NCI-H2171 (cell line): ENCODE results near the gene LITAF.

Source experiments
- DNase-seq: peaks from one replicate; lab custom pipeline; 2025; lab: John Stamatoyannopoulos, UW

Gene LITAF

DNA sequence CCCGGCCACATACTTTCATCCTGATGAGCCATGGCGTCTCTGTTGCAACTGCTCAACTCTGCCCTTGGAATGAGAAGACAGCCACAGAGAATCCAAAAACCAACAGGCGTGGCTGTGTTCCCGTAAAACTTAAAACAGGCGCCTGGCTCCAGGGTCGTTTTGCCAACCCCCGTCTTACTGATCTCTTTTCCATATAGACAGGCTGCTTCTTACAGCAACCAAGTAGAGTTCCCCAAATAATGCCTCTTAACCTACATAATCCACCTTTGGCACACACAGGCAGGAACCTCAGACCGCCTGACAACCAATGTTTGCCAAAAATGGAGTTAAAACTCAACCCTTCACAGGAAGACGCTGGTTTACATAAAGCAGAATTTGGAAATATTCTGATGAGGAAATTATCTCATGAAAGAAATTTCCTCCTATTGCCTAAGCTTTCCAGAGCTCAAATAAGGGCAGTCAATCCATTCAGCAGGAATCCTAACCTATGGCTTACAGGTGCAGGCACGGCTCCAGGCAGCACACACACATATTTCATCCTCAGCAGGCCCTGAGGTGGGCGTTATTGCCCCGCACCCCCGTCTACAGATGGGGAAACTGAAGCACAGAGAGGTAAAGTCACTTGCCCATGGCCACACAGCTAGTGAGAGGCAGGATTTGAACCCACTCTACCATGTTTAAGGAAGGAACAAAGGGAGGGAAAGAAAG is 35.8 kb downstream of the LITAF start:
- DNase-seq: no peak

DNA sequence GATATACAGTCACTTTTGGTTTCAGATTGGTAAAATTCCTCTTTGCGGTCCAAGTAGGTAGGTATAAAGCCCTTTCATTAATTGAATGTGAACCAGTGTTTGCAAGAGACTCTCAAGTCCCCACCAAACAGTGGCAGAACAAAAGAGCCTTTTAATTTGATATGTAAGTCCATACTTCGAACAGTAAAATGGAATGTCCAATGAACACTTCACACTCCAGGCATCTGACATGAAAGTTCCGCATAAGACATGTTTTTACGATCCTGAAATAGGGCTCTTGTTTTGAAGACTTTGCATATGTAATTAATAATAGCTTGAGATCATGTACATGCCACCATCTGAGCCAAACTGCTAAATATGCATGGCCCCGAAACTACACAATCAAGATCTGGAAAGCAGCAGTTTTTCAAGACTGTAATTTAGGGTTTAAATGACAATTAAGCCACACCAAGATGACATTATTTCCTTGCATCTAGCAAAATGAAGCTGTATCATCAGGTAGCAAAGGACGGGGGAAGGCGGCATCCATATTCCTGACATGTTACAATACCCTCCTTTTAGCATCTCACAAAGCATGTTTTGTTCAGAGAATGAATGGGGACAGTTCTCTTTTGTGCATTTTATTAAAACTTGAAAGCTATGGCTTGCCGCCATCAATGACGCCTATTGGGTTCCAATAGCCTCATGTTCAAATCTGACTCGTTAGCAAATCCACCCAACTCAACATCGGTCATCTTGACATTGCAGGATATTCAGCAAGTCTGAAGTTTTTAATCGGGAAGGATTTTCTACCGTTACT is 39.4 kb downstream of the LITAF start:
- no peak for DNase-seq

DNA sequence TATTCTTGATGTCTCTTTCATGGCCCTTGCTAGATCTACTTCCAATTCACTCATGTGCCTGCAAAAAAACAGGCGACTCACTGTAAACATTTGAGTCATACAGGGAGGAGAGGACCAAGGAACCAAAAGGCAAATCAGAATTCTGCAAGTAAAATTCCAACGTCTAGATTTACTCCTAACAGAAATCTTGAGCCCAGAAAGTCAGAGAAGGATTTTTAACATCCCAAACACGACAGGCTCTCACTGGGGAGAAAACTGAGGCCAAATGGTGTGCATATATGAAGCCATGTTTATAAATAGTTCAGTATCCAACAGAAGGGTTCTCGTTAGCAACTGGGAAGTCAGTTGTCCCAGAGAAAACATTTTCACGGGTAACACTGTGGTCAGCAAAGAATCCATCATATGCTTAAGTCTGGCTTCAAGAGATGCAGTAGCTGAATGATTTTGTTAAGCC is 40.1 kb downstream of the LITAF start:
- no peak for DNase-seq

DNA sequence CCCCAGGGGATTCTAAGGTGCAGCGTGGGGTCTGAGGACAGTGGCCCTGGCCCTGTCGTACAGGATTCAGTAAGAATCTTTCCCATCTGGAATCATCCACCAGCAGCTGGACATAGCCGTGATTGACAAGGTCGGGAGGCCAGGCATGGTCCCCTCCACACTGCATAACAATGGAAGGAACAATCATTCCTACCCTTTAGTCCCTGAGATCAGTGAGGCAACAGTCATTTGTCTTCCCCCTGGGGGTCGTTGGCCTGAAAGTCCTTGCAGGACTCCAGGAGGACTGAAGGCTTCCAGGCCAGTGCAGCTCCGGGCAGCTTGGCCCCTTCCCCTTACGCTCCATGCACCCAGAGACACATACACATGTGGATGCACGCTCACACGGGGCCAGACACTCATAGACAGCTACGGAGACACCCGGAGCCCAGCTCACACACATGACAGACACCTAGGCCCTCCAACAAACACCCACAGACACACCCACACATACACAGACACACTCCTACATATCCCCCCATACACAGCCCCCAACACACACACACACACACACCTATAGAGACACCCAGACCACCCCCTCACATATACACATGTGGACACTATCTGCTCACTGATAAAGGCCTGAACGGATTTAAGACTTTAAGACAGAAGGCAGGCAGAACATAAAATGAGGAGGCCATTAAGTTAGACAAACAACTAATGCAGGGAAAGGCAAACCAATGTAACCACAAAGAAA is 42.9 kb downstream of the LITAF start:
- no peak for DNase-seq

DNA sequence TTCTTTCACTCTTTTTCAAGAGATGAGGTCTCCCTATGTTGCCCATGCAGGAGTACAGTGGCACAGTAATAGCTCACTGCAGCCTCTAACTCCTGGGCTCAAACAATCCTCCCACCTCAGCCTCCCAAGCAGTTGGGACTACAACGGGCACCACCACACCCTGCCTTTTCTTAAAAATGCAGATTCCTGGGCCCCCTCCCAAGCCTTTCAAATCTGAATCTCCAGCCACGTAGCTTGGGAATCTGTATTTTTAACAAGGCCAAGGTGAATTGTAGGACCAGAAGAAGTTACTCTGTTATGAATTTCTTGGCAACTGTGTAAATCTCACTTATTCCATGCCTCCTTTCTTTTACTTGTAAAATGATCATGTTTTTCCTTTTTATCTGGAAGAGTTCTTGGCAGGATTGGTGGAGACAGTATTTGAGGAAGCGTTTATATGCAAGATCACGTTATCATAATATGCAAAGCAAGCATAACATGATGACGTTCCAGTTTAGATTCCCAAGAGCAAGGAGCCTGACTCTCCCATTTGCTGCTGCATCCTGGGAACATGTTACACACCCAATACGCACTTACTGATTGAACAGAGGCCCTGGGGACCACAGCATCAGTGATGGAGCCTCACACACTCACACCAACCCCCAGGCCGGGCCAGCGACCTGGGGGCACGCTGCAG is 44.5 kb downstream of the LITAF start:
- DNase-seq: no peak

DNA sequence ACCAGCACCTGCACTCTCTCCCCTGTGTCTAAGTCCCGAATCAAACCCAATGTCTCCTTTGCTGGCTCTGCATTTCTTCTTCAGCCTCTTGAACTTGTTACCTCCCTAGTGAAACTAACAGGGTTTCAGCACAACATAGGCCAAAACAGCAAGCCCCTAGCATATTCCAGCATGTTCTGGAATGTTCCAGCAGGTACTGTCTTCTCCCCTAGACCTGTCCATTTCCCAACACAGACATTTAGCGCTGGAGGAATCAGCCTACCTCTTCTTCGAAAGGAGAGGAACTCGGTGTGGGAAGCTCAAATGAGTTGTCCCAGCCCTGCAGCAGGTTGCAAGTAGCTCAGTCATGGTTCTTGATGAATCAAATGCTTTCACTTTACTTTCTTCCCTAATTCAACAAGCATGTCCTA is 47.1 kb downstream of the LITAF start:
- no peak for DNase-seq

DNA sequence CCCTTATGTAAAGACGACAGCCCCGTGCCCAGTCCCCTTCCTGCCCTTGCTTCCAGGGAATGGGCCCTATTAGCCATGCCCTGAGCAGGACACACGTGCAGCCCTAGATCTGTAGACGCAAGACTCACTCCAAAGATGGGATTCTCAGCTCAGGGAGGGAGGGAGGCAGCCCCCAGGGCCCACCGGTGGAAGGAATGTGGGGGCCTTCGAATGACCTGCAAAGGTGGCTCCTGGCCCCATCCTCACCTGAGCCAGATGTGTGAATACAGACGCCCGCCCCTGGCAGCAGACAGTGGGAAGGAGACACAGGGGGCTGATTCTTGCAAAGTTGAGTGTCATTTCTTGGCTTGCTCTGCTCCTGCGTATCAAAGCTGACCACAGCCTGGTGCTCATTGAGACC is 47.8 kb downstream of the LITAF start:
- DNase-seq: no peak

DNA sequence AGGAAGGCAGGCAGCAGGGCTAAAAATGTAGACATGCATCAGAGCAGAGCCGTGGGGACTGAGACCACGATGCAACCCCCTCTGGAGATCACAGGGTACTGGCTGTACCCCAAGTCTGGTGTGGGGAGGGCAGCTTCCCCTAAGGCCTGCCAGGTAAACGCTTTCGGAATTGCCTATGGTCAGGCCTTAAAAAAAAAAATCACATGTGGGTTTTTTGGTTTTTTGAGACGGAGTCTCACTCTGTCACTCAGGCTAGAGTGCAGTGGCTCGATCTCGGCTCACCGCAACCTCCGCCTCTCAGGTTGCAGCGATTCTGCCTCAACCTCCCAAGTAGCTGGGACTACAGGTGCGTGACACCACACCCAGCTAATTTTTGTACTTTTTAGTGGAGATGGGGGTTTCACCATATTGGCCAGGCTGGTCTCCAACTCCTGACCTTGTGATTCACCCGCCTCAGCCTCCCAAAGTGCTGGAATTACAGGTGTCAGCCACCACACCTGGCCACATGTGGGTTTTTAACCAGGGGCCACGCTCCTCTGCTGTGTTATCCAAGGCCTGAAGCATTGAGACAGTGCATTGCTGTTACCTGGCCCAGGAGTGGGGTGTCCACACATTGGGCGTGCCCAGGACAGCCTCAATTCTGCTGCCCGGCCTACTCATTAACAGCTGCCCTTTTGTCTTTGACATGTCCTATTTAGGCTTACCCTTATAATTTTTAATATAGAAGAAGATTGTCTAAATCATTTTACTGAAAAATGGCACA is 50.4 kb downstream of the LITAF start:
- DNase-seq: no peak

DNA sequence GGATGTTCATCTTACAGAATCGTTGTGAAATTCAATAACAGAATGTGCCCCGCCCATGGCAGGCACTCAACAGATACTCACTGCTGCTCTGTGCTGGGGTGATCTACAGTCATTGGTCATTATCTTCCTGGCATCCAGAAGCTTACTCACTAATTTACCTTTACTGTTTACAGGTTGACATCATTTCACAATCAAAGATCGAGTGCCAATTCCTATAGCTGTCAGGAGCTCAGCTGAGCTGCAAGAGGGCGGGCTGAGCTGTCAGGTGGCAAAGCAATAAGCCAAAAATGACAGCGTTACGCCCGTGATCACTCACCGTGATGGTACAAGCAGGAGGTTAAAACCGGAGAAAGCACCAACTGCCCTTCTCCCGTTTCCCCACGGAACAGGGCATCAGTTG is 51.2 kb downstream of the LITAF start:
- DNase-seq: no peak

DNA sequence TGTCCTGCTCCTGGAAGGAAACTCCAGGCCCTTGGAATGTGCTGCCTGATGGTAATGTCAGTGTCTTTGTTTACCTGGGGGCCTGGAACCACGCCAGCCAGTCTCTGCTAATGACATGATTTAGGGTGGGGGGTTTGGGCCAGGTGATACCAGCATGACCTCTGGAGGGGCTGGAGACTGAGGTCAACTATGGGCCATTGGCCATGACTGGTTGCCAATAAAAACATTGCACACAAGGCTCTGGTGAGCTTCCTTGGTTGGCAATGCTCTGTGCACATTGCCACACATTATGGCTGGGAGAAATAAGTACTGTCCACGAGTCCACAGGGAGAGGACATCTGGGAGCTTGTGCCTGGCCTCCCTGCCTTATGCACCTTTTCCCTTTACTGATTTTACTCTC is 52.5 kb downstream of the LITAF start:
- DNase-seq: no peak

DNA sequence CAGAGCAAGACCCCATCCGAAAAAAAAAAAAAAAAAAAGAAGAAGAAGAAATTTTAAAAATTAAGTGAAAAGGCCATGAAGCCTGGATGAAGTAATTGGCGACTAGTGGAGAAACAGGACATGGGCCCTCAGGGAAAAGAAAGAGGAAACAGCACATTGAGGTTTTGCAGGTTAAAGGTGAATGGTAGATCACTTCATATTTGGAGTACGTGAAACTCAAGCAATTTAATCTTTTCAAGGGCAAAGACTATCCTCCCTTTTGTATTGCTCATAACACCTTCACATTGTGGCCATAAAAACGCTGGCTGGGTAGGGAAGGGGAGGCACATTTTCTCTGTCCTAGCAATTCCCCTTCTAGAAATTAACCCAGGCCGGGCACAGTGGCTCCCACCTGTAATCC is 53.1 kb downstream of the LITAF start:
- DNase-seq: no peak

DNA sequence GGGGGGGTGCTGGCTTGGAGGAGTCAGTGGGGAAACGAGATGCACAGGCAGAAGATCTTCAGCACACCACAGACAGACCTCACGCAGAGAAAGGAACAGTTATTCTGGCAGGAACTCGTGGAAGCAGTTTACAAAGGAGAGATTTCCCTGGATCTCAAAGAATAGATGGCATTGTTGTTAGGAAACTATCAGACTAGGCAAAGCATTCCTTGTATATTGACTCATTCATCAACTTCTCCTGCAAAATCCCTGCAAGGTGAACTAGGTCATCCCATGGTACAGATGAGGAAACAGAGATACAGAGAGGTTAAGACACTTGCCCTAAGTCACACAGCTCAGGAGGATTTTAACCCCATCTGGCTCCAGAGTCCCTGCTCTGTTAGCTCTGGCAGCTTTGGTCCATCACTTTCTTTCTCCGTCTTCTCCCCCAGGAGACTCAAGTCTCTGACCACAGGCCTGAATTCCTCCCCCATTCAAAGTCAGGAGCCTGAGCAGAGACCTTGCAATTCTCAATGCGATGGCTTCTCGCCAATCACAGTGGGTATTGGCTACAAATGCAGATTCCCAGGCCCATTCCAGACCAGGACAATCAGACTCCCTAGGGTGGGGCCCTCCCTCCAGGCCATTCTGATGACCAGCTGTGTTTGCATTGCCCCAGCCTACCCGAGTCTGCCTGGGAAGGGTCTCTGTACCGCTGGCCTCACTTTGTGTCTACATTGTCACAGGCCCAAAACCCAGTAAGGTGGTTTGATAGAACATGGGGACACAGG is 56.4 kb downstream of the LITAF start:
- DNase-seq: no peak

DNA sequence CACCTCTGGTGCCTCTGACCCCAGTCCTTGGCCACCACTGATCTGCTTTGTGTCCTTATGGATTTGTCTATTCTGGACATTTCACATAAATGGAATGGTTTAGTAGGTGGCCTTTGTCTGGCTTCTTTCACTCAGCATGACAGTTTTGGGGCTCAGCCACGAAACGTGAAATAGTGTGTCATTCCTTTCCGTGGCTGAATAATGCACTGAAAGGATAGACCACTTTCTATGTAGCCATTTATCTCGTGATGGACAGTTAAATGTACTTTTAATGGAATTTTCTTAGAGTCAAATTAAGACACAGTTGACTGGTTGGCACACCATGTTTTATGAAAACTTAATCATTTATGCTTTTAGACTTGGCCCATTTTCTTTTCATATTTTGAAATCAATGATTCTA is 57.4 kb downstream of the LITAF start:
- DNase-seq: no peak

DNA sequence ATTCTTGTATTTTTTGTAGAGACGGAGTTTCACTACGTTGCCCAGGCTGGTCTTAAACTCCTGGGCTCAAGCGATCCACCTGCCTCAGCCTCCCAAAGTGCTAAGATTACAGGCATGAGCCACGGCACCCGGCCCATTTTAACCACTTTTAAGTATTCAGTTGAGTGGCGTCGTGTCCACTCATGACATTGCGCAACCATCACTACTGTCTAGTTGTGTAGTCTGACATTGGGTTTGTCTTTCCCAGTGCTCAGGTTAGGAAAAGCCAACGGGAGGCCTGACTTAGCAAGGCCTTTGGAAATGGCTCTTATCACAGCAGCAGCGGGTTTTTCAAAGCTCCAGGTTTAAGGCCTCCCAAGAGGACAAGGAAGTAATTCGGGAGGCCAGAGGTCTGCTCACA is 58.7 kb downstream of the LITAF start:
- no peak for DNase-seq

DNA sequence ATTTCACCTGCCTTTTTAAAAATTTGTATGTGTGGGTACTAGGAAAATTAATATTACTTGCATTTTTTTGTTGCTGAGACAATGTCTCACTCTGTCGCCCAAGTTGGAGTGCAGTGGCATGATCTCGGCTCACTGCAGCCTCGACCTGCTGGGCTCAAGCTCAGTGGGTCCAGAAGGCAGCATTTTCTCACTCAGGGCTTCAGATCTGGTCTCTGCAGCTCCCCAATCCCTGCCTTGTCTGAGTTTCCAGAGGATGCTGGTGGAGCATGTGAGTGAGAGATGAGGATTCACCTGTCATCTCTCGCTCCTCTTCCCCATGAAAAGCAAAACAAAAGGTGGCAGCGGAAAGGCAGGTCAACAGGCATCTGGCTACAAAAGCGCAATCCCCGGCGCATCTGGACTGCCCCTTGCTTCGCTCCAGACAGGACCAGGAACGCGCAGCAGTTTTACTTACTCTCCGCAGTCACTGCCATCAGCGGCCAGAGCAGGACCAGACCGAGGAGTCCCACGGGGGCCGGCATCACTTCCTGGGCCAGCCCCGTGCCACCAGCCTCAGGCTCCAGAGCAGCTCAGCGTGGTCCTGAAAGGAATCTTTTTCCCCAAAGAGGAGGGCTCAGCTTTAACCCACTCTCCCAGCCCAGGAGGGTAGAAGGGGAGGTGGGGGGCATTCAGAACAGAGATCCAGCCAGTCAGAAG is 59.9 kb downstream of the LITAF start:
- no peak for DNase-seq

DNA sequence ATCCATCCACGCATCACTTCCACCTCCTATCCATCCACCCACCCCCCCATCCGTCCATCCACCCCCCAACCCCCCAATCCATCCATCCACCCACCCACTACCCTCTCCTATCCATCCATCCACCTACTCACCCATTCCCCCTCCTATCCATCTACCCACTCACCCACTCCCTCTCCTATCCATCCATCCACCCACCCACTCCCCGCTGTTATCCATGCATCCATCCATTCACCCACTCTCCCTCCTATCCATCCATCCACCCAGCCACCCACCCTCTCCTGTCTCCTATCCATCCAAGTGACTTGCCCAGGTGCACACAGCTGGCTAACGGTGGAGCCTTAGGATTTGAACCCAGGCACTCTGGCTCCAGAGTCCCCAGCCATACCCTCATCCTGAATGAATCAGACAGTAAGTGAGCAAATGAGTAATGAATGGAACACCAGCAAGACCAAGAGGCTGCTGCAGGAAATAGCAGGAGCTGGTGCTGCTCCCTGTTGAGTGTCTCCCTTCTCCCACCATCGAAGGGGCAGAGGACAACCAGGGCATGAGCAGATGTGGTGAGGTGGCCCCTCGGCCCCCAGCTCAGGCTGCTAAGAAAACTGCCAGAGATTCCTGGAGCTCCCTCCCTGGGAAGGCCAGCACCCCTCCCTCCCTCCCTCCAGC is 62.5 kb downstream of the LITAF start:
- DNase-seq: no peak

DNA sequence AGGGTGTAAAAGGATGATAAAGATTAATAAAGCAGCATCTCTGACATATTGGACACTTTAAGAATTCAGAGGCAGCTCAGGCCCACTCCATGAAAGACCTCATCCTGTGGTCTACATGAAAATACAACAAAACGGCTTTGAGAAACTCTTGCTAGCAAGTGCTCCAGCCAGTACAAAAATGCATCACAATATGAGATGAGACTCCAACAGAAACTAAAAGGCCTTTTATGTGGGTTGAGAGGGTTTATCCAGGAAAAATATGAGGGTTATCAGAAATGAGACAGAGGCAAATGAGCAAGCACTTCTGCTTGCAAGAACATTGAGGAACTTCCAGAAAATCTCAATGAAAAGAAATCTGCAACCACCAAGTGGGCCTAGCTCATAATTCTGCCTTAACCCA is 65.7 kb downstream of the LITAF start:
- DNase-seq: no peak

DNA sequence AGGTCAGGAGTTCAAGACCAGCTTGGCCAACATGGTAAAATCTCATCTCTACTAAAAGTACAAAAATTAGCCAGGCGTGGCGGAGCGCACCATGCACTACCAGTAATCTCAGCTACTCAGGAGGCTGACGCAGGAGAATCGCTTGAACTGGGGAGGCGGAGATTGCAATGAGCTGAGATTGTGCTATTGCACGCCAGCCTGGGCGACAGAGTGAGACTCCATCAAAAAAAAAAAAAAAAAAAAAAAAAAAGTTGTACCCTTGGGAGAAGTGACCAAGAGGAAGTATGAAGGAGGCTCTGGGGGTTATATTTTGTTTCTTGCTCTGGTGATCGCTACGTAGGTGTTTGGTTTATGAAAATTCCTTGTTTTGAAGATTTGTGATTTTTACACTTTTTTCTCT is 66.3 kb downstream of the LITAF start:
- DNase-seq: no peak

DNA sequence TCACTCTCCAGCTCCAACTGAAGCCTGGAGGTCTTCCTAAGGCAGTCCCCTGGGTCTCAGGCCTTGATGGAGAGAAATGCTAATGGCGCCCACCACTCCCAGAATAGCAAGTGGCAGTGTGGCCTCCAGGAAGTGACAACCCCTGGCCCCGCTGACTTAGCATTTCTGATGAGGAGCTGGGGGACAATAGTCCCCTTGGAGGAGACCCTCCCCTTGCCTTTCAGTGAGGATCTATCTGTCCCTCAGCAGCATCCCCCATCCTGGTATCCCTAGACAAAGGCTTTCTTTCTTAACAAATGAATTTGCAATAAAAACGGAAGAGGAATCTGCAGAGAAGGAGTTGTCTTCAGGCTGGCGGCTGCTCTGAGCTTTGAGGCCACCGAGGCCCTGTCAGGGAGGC is 68.8 kb downstream of the LITAF start:
- no peak for DNase-seq
